NCI-H2196 treated with DMSO at 0.1 percent for 48 hours (cell line): ENCODE data around the gene SSU72.
"Not testable (repeated sequence)": the region's sequence is repeated elsewhere in the genome, so short reads cannot be mapped to it uniquely, and the experiment has no call there.

ENCODE experiments used
- DNase-seq: peaks from one replicate; lab custom pipeline; 2025; ENCODE audit not compliant: unreplicated experiment; lab: John Stamatoyannopoulos, UW

The SSU72 gene

GRCh38 chr1:1543706-1544099 lies 31.0 kb downstream of the SSU72 start:
- no peak for DNase-seq

- DNase-seq = no peak
Measured at GRCh38 chr1:1542766-1543705, 31.6 kb downstream of the SSU72 start.

GRCh38 chr1:1541956-1542765 lies 32.5 kb downstream of the SSU72 start:
- DNase-seq = no peak

- DNase-seq = no peak
Measured at GRCh38 chr1:1540818-1541628, 33.6 kb downstream of the SSU72 start.

GRCh38 chr1:1540090-1540817 lies 34.4 kb downstream of the SSU72 start, which contains the start of gene TMEM240:
Gene TMEM240, minus strand, starts transcription at chr1:1540624. Its CDS starts 278 bp downstream, at chr1:1540346.
- DNase-seq = peak; percentile 17

- DNase-seq = no peak
Measured at GRCh38 chr1:1539310-1540089, 35.2 kb downstream of the SSU72 start.

GRCh38 chr1:1538989-1539309 lies 35.7 kb downstream of the SSU72 start:
- DNase-seq = no peak

GRCh38 chr1:1538334-1538733 lies 36.3 kb downstream of the SSU72 start:
- no peak for DNase-seq

- DNase-seq = no peak
Measured at GRCh38 chr1:1537626-1538250, 36.9 kb downstream of the SSU72 start.

- DNase-seq = no peak
Measured at GRCh38 chr1:1536938-1537546, 37.6 kb downstream of the SSU72 start.

- DNase-seq = no peak
Measured at GRCh38 chr1:1536019-1536937, 38.4 kb downstream of the SSU72 start.

GRCh38 chr1:1535201-1536018 lies 39.3 kb downstream of the SSU72 start:
- no peak for DNase-seq

GRCh38 chr1:1534401-1535154 lies 40.1 kb downstream of the SSU72 start:
- DNase-seq = no peak

- not testable (repeated sequence) for DNase-seq
Measured at GRCh38 chr1:1533894-1534291, 40.8 kb downstream of the SSU72 start.

GRCh38 chr1:1533176-1533893 lies 41.3 kb downstream of the SSU72 start:
- not testable (repeated sequence) for DNase-seq

- DNase-seq = no peak
Measured at GRCh38 chr1:1531947-1532346, 42.7 kb downstream of the SSU72 start.
